ENCODE results near the gene CERS6. TPM values are rescaled to one million over a fixed set of nuclear protein-coding genes. Genes with fewer than 3 reads are reported as not detected.

CERS6 gene
- total and polyA plus RNA-seq, 10 of the 15 experiments (the other 5 are each of a cell fraction or from before 2014, with no cell fraction given) = 1.3 to 20.4 (median 14.1) TPM

DNA sequence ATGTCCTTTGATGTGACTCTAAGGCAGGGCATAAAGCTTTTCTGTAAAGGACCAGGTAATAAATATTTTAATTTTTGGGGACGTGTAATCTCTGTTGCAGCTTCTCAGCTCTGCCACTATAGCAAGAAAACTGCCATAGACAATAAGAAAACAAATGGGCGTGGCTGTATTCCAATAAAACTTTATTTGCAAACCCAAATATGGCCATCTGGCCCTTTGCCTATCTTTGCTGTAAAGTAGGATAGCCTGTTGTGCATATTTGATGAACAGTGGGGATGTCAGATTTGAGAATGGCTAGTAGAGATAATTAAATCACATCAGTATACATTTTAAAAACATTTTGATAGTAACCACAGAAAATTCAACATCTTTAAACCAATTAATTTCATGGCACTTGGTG is 250.7 kb downstream of the CERS6 start:
- SMC1A ChIA-PET (ENCODE audit: uncharacterized antibody, unreplicated experiment) = interaction anchor here (0.9 to 2.5 kb wide), 7 partner anchors 10 to 362 kb away, joined by 3 to 11 read pairs (median 3); no protein-coding TSS in a partner anchor
- 93% methylated on average over 2 of the region's 2 CpGs for WGBS (ENCODE audit: insufficient coverage, insufficient replicate concordance, low lambda C conversion rate, missing lambda C conversion rate)
- RAD21 ChIA-PET (ENCODE audit: unreplicated experiment) = interaction anchor here (0.9 kb wide), 1 partner anchor 52 kb away, joined by 3 read pairs; no protein-coding TSS in a partner anchor
- peaks cover 12% of the 10 kb centered on the region for H3K4me1 ChIP-seq (ENCODE audit: control insufficient read depth, insufficient read depth, low read length)
- no peaks in the 10 kb centered on the region for H3K9me3 ChIP-seq (replicated peaks; ENCODE audit: control insufficient read depth, insufficient read depth, low read length)
- no peak for FAIRE-seq
- BruUV-seq (replicated peaks) = no TSS peak
- H3K79me2 ChIP-seq (ENCODE audit: control insufficient read depth, insufficient read depth, low read length) = peaks cover 2% of the 10 kb centered on the region
- no peak overlapping the region for H3K9ac ChIP-seq (ENCODE audit: control insufficient read depth, insufficient read depth, low read length)
- in situ Hi-C loops (cut with MboI) = no loop called here
- no peak overlapping the region for H3K4me3 ChIP-seq
- DNase-seq (ENCODE audit: low read depth, low spot score) = no peak
- H3K27ac ChIP-seq (ENCODE audit: control insufficient read depth, insufficient read depth) = no peak overlapping the region
- ATAC-seq = no peak
- no peaks in the 10 kb centered on the region for H3K27me3 ChIP-seq (replicated peaks in 1 of 2; ENCODE audit: control insufficient read depth in 2 of 2, insufficient read depth in 2 of 2, low read length in 1 of 2)
- no peak overlapping the region for H2AFZ ChIP-seq (ENCODE audit: control insufficient read depth, low read depth, low read length)
- H3K36me3 ChIP-seq (ENCODE audit: control insufficient read depth in 2 of 2, insufficient read depth in 2 of 2, low read length in 1 of 2) = no peaks in the 10 kb centered on the region; a peak in 1 of 4 replicates
- POLR2A ChIA-PET = no interaction called here
- no peak for TF ChIP-seq NFIC (IDR thresholded peaks at IDR 0.05; ENCODE audit: low read depth, low read length)
- TF ChIP-seq RCOR1 (conservative IDR thresholded peaks at IDR 0.05; ENCODE audit: low read depth, low read length) = no peak
- TF ChIP-seq, protein P1, sequence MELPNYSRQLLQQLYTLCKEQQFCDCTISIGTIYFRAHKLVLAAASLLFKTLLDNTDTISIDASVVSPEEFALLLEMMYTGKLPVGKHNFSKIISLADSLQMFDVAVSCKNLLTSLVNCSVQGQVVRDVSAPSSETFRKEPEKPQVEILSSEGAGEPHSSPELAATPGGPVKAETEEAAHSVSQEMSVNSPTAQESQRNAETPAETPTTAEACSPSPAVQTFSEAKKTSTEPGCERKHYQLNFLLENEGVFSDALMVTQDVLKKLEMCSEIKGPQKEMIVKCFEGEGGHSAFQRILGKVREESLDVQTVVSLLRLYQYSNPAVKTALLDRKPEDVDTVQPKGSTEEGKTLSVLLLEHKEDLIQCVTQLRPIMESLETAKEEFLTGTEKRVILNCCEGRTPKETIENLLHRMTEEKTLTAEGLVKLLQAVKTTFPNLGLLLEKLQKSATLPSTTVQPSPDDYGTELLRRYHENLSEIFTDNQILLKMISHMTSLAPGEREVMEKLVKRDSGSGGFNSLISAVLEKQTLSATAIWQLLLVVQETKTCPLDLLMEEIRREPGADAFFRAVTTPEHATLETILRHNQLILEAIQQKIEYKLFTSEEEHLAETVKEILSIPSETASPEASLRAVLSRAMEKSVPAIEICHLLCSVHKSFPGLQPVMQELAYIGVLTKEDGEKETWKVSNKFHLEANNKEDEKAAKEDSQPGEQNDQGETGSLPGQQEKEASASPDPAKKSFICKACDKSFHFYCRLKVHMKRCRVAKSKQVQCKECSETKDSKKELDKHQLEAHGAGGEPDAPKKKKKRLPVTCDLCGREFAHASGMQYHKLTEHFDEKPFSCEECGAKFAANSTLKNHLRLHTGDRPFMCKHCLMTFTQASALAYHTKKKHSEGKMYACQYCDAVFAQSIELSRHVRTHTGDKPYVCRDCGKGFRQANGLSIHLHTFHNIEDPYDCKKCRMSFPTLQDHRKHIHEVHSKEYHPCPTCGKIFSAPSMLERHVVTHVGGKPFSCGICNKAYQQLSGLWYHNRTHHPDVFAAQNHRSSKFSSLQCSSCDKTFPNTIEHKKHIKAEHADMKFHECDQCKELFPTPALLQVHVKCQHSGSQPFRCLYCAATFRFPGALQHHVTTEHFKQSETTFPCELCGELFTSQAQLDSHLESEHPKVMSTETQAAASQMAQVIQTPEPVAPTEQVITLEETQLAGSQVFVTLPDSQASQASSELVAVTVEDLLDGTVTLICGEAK (IDR thresholded peaks at IDR 0.05; ENCODE audit: borderline replicate concordance) = peak; percentile 60
- no peaks in the 10 kb centered on the region for H4K20me1 ChIP-seq (ENCODE audit: control insufficient read depth, insufficient read depth)
- no peak overlapping the region for H3K4me2 ChIP-seq (ENCODE audit: control insufficient read depth, insufficient read depth)
- intact Hi-C loops (cut with micrococcal nuclease; ENCODE audit: unreplicated experiment) = no loop called here
- CTCF ChIA-PET = interaction anchor here (1.1 to 5.4 kb wide), 6 partner anchors 20 to 363 kb away, joined by 3 to 40 read pairs (median 6); no protein-coding TSS in a partner anchor

Data from GM12878 (cell line).